HEK293 (cell line): ENCODE data around the gene RBPJL.
A peak's percentile ranks its signal among the peaks of the same experiment; 100 is the strongest.

Source experiments
- CTCF ChIA-PET: fragments of 350-600 bp; formaldehyde crosslinking; extraction: SDS; loops from one replicate; lab custom pipeline; 2021; ENCODE audit warnings: antibody characterized with exemption; lab: Yijun Ruan, JAX
- POLR2A ChIA-PET: fragments of 300-600 bp; formaldehyde crosslinking; extraction: SDS; loops from one replicate; lab custom pipeline; 2020; ENCODE audit warnings: antibody characterized with exemption, inconsistent platforms; lab: Yijun Ruan, JAX
- H3K27ac ChIP-seq: fragments of 200-500 bp; sonication (Bioruptor generic); 2 replicates; pipeline ENCODE4 v1.5.1; 2014; ENCODE audit warnings: low read depth, low read length, control low read depth, inconsistent platforms; ENCODE audit errors: extremely low read depth
- H3K36me3 ChIP-seq, 2 experiments: fragments of 200-500 bp in 1 of 2; sonication (Bioruptor generic) in 1 of 2; 1 replicate in 1 of 2; 2 replicates in 1 of 2; pipeline ENCODE4 v1.5.1; 2014 to 2017; ENCODE audit warnings: inconsistent platforms in 2 of 2, low read length in 2 of 2; ENCODE audit not compliant: control insufficient read depth in 2 of 2, insufficient read depth in 1 of 2
- H3K4me1 ChIP-seq: fragments of 200-500 bp; sonication (Bioruptor generic); 2 replicates; pipeline ENCODE4 v1.5.1; 2014; ENCODE audit warnings: mild to moderate bottlenecking, low read length, inconsistent platforms; ENCODE audit not compliant: control insufficient read depth, insufficient read depth
- H3K4me3 ChIP-seq: 2 replicates; pipeline ENCODE4 v1.5.1; 2011; ENCODE audit warnings: low read depth, mild to moderate bottlenecking, control low read depth, low read length, moderate library complexity
- H3K9me3 ChIP-seq: fragments of 200-500 bp; sonication (Bioruptor generic); 2 replicates; pipeline ENCODE4 v1.5.1; 2014; ENCODE audit warnings: low read depth, low read length, inconsistent platforms; ENCODE audit not compliant: control insufficient read depth, insufficient read depth
- CTCF ChIP-seq: fragments of 450-650 bp; formaldehyde crosslinking; IDR thresholded peaks from 2 replicates; pipeline ENCODE4 v1.5.1; 2016; ENCODE audit warnings: missing biosample characterization, missing genetic modification characterization
- ELK4 ChIP-seq: IDR thresholded peaks from 2 replicates; pipeline ENCODE4 v1.6.1; 2011; ENCODE audit warnings: mild to moderate bottlenecking, low read depth, low read length, borderline replicate concordance
- SP2 ChIP-seq: fragments of 450-650 bp; formaldehyde crosslinking; IDR thresholded peaks from 2 replicates; pipeline ENCODE4 v1.5.1; 2016; ENCODE audit warnings: missing biosample characterization, missing genetic modification characterization
- ZBTB1 ChIP-seq: fragments of 450-650 bp; formaldehyde crosslinking; IDR thresholded peaks from 2 replicates; pipeline ENCODE4 v1.5.1; 2016; ENCODE audit warnings: missing biosample characterization, missing genetic modification characterization
- ZBTB17 ChIP-seq: fragments of 450-650 bp; formaldehyde crosslinking; IDR thresholded peaks from 2 replicates; pipeline ENCODE4 v1.5.1; 2016; ENCODE audit warnings: missing biosample characterization, missing genetic modification characterization
- ZFHX2 ChIP-seq: fragments of 450-650 bp; formaldehyde crosslinking; conservative IDR thresholded peaks from 2 replicates; pipeline ENCODE4 v1.5.1; 2016; ENCODE audit warnings: missing biosample characterization, missing genetic modification characterization
- ZNF148 ChIP-seq: fragments of 450-650 bp; formaldehyde crosslinking; IDR thresholded peaks from 2 replicates; pipeline ENCODE4 v1.5.0; 2017; ENCODE audit warnings: missing biosample characterization, missing genetic modification characterization, borderline replicate concordance
- ZNF157 ChIP-seq: fragments of 450-650 bp; formaldehyde crosslinking; IDR thresholded peaks from 2 replicates; pipeline ENCODE4 v1.5.1; 2016; ENCODE audit warnings: missing biosample characterization, missing genetic modification characterization
- ZNF211 ChIP-seq: fragments of 450-650 bp; formaldehyde crosslinking; IDR thresholded peaks from 2 replicates; pipeline ENCODE4 v1.5.1; 2016; ENCODE audit warnings: low read depth, missing biosample characterization, missing genetic modification characterization
- ZNF561 ChIP-seq: fragments of 450-650 bp; IDR thresholded peaks from 2 replicates; pipeline ENCODE4 v1.5.1; 2018; ENCODE audit warnings: missing biosample characterization, missing genetic modification characterization, borderline replicate concordance
- ZNF626 ChIP-seq: fragments of 450-650 bp; sonication (Bioruptor Pico); formaldehyde crosslinking; IDR thresholded peaks from 2 replicates; pipeline ENCODE4 v1.5.1; 2018; ENCODE audit warnings: missing biosample characterization, missing genetic modification characterization, inconsistent platforms
- ZNF654 ChIP-seq: fragments of 450-650 bp; formaldehyde crosslinking; IDR thresholded peaks from 2 replicates; pipeline ENCODE4 v1.5.1; 2016; ENCODE audit warnings: low read depth, missing biosample characterization, missing genetic modification characterization
- ZNF792 ChIP-seq: fragments of 450-650 bp; formaldehyde crosslinking; IDR thresholded peaks from 2 replicates; pipeline ENCODE4 v1.5.1; 2016; ENCODE audit warnings: missing biosample characterization, missing genetic modification characterization

The RBPJL gene

GRCh38 chr20:45290677-45291355 is 15.8 kb upstream of the RBPJL start (continued):
- TF ChIP-seq ZNF148 (tag by site-specific recombination) (no peak), ZBTB17 (0 out of 2 replicates have a peak, but pooled peaks have one; percentile 21), ZNF792 (tag by site-specific recombination) (no peak), ZBTB1 (no peak), CTCF (tag by site-specific recombination) (peak; percentile 79)

GRCh38 chr20:45291526-45291925 is 15.1 kb upstream of the RBPJL start:
- Histone ChIP-seq H3K9me3 (no peaks in the 10 kb centered on the region), H3K27ac (no peak overlapping the region), H3K36me3 (no peaks in the 10 kb centered on the region), H3K4me3 (no peak overlapping the region), H3K4me1 (no peaks in the 10 kb centered on the region)
- ChIA-PET CTCF (interaction anchor here (0.7 to 5.9 kb wide), 33 partner anchors 9 to 561 kb away, joined by 3 to 58 read pairs (median 7); partner anchors contain the start of gene SLPI), POLR2A (no interaction called here)
- TF ChIP-seq SP2 (tag by site-specific recombination) (no peak), ZNF561 (tag by site-specific recombination) (no peak)

- CTCF ChIA-PET, result interaction anchor here (0.6 to 5.9 kb wide), 29 partner anchors 8 to 673 kb away, joined by 3 to 58 read pairs (median 5); partner anchors contain the start of gene SLPI
- Histone ChIP-seq H3K4me3 (no peak overlapping the region), H3K27ac (no peak overlapping the region), H3K4me1 (no peaks in the 10 kb centered on the region), H3K36me3 (no peaks in the 10 kb centered on the region), H3K9me3 (no peaks in the 10 kb centered on the region)
- POLR2A ChIA-PET, result no interaction called here
- no peak for TF ChIP-seq ZNF654
- no peak for TF ChIP-seq ZNF157 (tag by site-specific recombination)
- no peak for TF ChIP-seq ZNF626 (tag by site-specific recombination)
- no peak for TF ChIP-seq ELK4
Measured at GRCh38 chr20:45292343-45292742, 14.3 kb upstream of the RBPJL start.

GRCh38 chr20:45293041-45294002 is 13.3 kb upstream of the RBPJL start:
- H3K4me1 ChIP-seq, result no peaks in the 10 kb centered on the region
- H3K4me3 ChIP-seq, result peak overlapping the region; percentile 46
- no peak overlapping the region for H3K27ac ChIP-seq
- no peaks in the 10 kb centered on the region for H3K36me3 ChIP-seq
- H3K9me3 ChIP-seq, result no peaks in the 10 kb centered on the region
- CTCF ChIA-PET, result interaction anchor here (0.5 to 5.9 kb wide), 68 partner anchors 8 to 478 kb away, joined by 3 to 58 read pairs (median 4); partner anchors contain the start of gene SEMG2
- TF ChIP-seq ZFHX2 (tag by site-specific recombination) (peak; percentile 35; the same call in 1 of the 2 replicates), CTCF (tag by site-specific recombination) (peak; percentile 45; the same call in 1 of the 2 replicates), ZNF211 (tag by site-specific recombination) (no peak)
- POLR2A ChIA-PET, result interaction anchor here (0.8 to 1.1 kb wide), 3 partner anchors 25 to 408 kb away, joined by 3 read pairs; partner anchors contain the start of gene YWHAB
